Stimulated activated CD4-positive, alpha-beta T cell treated with anti-CD3 and anti-CD28 coated beads, Interleukin-1b, Interleukin-23, amount 100 ng/mL, for 48 hours (primary cell): Measurements from ENCODE around the gene PRKCZ.

Source experiments
- DNase-seq: peaks from one replicate; pipeline ENCODE4 v3.0.0-alpha.2; 2020

The PRKCZ gene

DNA sequence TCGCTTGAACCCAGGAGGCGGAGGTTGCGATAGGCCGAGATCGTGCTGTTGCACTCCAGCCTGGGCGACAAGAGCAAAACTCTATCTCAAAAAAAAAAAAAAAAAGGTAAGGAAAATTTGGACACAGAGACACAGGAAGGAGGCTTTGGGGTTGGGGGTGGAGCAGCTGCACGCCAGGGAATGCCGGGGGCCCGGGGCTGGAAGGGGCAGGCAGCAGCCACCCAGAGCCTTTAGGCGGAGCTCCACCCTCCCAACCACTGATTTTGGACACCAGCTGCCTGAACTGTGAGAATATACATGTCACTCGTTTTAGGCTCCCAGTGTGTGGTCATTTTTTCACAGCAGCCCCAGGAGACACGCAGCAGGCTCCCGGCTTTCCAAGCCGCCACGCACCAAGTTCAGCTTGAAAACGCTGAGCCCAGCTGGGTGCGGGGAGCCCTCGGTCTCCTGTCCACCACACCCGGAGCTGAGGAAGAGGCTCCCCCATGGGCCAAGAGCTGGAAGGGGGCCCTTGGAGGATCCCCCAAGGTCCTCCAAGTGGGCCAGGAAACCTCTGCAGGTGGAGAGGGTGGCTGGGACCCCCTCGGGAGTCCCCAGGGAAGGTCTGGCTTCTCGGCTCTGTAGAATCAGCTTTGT lies 150.2 kb downstream of the PRKCZ start:
- no peak for DNase-seq

DNA sequence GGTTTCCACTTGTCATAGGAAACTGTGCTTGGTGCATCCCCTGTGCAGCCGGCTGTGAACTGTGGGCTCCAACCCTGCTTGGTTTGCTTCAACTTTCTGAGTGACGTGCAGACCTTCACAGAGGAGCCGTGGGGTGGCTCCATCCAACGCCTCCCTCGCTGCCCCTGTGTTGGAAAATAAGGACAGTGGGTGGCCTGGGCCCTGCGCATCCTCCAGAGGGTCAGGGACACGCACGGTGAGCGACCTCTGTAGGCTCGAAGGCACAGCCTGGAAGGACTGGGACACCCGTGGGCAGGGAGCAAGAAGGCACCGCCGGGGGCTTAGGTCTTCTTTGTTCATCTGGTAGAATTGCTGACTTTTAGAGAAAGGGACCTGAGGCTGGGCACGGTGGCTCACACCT lies 150.9 kb downstream of the PRKCZ start:
- DNase-seq: no peak

DNA sequence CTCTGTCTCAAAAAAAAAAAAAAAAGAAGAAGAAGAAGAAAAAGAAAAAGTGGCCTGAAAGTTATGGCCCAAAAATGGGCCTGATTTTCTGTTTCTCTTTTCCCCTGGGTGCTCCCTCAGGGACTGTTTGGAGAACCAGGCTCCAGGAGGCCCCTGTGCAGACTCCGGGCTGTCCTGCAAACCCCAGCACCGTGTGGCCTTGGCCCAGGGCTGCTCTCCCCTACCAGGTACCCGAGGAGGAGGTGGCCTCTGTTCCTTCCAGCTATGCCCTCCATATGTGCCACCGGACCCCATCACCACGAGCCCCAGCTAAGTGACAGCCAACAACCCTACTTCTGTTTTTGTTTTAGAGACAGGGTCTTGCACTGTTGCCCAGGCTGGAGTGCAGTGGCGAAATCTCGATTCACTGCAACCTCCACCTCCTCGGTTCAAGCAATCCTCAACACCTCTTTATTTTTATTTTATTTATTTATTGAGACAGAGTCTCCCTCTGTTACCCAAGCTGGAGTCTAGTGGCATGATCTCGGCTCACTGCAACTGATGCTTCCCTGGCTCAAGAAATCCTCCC lies 151.9 kb downstream of the PRKCZ start:
- no peak for DNase-seq

DNA sequence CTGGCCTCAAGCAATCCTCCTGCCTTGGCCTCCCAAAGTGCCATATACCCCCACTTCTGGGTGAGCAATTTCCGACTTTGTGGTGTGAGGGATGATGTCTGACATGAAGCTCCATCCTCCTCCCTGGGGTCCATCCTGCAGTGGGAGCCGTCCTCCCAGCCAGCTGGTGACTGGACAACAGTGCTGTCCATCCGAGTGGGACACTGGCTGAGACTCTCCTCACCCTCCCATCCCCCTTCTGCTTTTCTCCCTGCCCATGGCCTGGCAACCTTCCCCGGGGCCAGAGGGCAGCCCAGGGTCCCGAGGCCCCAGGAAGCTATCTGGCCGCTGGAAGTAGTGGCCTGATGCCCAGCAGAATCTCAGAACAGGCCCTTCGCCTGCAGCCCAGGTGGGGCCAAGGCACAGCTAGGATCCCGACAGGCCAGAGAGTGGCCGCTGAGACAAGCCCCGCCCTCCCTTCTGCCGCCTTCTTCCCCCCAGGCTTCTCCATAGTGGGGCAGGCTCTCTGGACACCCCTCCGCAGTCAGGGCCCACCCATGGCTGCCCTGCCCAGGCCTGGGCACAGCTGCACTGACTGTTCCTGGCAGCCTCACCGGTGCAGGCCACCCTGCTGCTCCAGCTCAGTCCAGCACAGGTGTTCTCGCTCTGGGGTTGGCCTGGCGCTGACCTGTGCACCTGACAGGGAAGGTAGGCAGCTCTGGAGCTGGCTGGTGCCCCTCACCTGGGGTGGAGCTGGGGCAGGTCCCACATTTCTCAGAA lies 152.8 kb downstream of the PRKCZ start:
- no peak for DNase-seq

DNA sequence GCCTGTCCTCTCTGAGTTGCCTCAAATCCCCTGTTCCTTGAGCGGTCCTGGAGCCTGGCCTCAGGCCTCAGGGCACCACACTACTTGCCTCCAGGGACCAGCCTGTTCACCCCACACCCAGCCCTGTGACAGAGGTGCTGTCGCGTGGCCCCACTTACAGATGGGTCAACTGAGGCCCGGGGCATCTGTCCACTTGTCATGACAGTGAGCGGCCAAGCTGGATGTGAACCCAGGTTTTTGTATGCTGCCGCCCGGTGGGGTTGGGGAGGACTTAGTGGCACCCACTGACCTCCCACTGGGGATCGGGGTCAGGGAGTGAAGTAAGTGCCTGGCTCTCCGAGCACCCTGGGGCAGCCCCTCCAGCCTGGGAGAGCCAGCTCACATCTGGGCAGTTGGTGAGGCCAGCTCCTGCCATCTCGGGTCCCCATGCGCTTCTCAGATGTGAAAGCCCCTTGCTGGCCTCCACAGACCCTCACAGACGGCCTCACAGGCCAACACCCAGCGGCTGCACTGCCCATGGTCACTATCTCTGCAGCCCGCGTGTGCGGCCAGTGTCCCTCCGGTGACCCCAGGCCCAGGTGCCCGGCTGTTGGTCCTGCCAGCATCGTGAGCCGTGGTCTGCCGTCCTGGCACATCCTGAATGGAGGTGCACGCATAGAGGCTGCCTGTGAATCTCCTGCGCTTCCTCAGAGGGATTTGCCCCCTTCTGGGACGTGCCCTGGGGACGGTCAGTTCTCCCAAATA lies 153.6 kb downstream of the PRKCZ start:
- DNase-seq: no peak

DNA sequence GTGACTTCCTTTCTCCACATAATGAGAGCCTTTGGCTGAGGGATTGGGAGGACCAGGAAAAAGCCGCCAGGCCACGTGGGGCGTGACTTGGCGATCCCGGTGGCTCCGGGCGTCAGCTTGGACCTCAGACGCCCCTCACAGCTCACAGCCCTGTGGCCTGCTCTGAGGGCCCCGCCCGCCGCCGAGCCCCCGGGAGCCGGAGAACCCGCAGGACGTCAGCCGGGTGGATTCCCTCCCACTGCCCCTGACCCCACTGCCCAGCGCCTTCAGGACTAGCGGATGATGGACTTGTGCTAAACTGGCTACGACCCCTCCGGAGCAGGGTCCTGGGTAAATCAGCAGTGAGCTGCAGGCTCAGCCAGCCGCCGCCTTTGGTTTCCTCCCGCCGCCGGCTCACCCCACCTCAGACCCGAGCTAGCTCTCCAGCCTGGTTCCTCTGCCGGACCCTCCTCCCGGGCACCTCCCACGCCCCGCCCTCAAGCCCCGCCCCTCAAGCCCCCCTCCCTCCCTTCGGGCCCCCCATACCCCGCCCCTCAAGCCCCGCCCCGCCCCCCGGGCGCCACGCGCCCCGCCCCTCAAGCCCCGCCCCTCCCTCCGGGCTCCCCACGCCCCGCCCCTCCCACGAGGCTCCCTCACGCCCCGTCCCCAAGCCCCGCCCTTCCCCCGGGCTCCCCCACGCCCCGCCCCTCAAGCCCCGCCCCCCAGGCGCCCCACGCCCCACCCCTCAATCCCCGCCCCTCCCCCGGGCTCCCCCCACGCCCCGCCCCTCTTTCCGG lies 154.4 kb downstream of the PRKCZ start:
- DNase-seq: no peak

DNA sequence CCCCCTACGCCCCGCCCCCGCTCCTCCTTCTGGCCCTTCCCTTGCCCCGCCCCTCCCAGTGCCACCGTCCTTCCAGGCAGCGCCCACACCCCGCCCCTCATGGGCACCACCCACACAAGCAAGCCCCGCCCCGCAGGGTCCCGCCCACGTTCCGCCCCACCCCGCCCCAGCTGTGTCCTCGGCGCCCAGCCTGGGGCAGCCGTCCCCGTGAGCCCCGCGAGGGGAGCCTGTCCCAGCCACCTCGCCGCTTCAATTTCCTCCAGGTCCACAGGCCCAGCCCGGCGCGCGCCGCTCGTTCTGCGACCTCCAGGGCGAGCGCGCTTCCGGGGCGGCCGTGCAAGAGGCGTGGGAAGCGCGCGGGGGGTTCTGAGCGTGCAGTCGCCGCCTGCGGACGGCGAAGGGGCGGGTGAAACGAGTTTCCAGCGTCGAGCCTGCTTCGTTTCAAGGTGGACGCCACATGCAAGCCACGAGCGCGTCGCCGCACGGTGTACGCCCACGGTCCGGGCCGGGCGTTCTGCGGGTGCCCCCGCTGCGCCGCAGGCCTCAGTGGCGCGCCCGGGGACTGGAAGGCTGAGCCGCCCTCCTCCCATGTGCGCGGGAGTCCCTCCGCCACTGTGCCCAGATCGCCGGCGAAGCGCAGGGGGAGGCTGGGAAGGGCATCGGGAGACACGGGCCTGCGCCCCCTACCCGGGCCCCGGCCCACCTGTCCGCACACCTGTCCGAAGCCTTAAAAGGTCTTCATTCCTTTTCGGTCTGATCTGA lies 155.2 kb downstream of the PRKCZ start:
- DNase-seq: peak; percentile 92

DNA sequence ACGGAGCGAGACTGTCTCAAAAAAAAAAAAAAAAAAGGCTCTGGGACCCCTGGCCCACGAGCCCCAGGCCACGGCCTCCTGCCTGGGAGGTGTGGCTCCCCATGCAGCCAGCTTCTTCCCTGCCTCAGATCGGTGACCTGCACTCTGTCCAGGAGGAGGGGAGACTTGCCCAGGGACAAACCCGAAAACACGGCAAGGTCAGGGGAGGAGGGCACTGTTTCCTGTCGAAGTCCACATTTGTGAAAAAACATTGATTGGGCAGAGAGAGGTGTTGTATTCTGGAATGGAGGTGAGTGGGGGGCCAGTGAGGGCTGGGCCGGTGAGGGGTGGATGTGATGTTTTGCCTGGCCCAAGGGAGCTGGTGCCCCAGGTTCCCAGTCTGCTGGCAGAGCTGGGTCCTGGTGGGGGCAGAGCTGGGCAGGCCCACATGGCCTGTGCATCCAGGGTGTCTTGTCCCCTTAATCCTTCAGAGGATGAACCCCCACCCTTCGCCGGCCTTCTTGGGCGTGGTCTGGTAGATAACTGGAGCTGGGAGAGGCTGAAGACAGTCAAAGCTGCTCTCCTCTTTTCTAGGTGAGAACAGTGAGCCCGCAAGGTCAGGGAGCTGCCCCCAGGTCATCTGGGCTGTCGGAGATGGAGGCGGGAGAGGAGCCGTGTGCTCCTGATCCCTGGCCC lies 156.7 kb downstream of the PRKCZ start:
- no peak for DNase-seq

DNA sequence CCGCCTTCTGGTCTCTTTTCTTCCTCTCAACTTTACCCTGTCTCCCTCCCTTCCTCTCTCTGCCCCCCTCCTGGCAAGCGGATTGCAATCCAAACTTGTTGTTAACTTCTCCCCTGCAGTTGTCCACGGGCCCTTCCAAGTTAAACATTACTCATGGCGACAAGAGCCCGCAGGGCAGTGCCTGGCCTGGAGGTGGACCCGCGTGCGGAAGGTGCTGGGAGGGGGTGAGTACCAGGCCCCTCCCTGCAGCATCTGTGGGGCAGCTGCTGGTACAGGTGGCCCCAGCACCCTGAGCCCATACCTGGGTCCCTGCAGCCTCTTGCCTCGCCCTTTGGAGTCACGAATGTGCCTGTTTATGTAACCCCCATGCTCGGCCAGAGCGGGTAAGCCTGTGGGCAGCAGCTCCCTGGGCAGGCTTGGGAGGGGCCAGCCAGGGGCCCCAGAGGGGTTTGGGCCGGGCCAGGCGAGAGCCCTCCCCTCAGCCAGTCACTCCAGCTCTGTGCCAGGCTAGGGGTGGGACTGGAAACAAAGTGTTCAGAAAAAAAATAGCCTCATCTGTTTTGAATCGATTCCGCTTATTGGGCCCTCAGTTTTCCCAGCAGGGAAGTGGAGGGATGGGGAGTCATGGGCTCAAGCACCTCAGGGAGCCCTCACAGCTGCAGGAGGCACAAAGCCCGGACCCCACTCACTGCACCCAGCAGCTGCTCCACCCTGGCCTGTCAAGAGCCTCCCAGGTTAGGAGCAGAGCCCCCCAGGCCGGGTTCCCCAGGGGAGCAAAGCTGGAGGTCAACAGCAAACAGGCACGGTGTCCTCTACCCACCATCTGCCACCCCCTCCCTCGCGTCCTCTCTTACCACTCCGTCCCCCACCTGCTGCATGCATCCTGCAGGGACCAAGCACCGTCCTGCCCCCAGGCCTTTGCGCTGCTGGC lies 158.4 kb downstream of the PRKCZ start:
- DNase-seq: no peak

DNA sequence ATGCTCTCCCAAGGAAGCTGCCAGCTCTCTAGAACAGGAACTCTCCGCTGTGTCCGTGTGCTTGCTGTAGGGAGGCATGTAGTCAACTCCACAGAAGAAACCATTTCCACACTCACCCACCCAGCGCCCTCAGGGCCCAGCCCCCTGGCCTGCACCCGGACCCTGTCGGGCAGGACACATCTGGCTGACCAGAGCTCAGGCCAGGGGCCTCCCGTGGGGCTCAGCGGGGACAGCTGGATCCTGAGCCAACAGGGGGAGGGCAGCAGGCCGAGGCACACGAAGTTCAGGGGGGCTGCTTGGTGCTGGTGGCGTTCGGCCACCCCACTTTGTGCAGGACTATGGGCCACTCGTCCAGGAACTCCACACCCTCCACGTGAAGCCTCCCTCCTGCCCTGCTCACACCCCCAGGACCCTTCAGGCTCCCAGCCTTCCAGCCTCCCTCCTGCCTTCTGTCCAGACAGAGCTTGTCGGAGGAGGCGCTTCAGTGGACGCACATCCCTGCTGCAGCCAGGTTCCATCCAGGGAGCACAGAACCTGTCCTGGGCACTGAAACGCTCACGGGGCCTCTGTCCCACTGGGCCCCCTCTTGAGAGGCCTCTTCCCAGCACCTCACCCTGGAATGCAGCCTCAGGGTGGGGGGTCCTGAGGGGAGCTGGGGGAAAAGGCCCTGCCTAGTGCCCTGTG lies 159.3 kb downstream of the PRKCZ start:
- no peak for DNase-seq

DNA sequence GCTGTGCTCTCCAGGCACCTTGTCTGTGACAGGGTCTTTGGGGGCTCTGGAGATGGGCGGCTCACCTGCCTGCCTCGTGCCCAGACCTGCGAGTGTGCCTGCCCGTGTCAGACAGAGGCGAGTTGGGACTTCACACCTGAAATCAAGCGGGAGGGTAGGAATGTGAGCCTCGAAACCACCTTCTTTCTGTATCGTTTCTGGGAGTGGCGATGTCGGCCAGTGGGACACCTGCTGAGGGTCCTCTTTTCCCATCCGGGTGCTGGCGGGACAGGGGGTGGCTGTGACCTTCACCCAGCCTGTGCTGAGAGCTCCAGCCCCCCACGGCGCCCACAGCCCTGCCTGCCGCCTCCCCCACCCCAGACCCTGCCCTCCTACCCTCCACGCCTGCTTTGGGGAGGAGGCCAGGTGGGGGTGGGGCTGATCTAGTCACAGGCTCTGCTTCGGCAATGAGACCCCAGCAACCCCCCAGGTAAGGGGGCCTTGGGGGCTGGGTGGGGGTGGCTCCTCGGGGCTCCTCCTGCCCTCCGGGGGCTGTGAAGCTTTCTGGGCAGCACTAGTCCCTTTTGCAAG lies 160.0 kb downstream of the PRKCZ start:
- DNase-seq: no peak

DNA sequence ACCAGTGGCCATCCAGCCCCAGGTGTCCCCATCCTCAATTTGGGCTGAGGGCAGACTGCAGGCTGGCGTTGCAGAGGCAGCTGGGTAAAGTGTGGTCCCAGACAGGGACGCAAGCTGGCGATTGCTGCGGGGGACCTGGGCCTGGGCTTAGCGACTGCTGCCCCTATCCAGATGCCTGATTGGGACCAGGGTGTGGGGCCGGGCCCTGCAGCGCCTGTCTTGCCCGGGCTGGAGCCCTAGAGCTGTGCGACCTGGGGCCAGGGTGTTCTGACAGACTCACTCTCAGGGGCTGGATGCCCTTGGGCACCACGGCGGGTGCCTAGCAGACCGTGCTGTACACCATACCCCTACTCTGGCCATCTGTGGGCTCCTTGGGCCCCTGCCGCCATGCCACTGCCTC lies 160.6 kb downstream of the PRKCZ start:
- DNase-seq: no peak

DNA sequence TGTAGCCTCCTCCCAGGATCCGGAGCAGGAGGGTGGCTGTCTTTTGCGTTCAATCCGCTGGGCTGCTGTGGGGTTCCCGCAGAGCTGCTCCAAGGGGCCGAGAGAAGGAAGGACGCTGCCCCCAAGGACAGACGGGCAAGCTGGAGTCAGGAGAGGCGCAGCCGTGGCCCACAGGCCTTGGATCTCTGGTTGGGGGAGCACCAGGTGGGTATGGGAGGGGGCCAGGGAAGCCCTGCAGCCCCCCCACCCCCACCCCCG lies 162.0 kb downstream of the PRKCZ start:
- DNase-seq: no peak

DNA sequence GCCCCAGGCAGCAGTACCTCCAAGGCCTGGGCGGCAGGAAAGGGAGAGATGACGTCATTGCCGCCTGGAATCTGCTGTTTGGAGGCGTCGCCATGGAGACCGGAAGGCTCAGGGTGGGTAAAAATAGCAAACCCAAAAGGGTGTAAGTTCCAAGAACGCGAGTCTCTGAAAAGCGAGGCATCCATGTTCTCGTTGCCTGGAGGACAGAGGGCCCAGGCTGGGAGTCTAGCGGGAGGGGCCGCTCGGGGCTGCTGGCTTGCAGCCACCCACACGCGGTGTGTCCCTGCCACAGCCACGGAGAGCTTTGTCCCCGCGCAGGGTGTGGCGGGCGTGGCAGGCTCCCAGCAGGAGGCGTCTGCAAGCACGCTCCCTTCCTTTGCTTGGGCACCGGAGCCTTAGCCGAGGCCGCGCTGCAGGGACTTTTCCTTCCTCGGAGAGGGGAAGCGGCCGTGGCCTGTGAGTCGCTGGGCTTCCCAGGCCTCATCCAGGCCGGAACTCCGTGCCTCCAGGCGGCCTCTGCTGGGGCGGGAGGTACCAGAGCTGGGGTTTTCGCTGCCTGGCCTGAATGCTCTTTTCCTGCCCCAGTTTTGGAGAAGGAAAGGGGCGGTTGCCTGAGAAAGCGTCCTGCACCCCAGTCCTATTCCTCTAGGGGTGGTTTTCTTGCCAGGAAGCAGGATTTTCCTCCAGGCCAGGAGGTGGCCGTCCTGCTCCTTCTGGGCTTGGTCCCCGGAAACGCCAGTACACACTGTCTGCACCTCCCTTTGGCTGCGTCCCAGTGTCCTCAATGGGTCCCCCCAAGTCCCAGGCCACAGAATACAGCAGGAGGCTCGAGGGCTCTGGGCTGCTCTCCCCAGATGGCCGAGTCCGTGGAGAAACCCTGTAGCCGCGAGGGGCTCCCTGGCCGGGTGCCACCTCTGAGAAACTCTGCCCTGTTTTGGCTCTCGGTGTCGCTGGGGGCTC lies 162.6 kb downstream of the PRKCZ start:
- DNase-seq: peak; percentile 46

DNA sequence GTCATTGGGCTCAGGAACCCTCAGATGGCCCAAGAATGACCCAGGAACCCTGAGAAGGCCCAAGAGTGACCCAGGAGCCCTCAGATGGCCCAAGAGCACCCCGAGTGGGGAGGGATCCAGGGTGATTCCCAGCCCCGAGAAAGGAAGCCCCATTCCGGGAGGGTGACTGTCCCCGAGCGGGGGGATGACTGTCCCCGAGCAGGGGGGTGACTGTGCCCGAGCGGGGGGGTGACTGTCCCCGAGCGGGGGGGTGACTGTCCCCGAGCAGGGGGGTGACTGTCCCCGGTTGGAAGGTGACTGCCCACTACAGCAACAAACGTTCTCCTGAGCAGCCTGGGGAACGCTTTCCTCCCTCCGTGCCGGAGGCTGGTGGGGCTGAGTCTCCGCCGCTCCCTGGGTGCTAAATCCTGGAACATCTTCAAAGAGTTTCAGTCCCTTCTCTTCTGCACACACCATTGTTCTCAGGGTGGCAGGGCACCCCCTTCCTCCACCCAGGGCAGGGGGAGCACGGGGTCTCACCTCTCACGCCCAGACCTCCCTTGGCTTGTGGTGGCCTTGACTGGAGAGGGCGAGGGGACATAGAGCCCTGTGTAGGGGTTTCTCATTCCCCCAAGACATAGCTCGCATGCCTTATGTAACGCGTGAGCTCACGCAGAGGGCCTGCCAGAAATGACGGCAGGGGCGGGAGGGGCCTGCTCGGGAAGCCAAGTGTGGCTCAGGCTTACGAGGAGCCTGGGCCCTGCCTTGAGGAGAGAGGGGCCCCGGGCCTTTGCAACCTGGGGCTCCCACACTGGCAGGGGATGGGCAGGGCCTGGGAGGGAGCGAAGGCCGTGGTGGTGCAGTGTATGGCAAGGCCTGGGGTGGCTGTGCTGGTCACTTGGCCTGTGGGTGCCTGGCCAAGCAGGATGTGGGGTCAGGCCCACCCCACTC lies 163.6 kb downstream of the PRKCZ start:
- DNase-seq: no peak

DNA sequence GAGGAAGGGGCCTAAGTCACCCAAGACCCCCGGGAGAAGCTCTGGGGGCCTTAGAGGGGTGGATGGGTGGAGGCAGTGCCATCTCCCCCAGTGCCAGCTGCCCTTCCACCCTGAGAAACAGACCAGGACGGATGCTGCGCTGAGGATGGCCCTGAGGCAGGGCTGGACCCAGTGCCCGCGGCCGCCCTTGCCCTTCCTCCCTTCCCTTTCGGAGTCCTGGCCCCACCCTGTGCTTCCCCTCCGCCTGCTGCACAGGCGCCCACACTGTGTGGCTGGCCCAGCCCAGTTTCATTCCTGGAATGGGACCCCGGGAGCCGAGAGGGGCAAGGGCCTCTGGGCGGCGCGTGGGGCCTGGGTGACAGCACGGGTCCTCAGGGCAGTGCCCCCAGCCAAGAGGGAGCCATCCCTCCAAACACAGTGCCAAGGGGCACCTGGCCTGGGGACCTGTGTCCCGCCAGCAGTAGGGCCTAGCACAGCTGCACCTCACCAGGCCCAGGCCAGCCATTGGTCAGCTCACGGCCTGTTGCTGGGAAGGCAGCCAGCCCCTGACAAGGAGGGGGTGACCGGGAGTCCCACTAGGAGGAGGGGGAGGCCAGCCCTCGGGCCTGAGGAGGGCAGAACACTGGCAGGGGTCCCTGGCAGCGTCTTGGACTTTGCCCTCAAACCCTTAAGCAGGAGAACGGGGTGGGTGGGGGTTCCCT lies 164.5 kb downstream of the PRKCZ start:
- DNase-seq: no peak

DNA sequence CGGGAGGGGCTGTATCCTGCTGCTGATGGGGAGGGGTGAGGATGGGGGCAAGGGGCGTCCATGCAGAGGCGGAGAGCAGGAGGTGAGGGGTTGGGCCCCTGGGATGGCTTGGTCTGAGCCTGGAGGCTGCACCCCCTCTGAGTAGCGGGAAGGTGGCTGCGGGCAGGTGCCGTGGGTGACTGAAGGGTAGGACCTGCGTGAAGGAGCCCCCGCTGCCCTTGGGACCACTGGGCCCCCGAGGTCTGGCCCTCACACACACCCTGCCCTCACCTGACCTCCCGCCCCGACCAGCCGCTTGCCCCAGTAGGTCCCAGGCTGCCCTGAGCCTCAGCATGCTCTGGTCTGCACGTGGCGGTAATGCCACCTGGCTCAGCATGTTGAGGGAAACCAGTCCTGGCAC lies 165.1 kb downstream of the PRKCZ start:
- DNase-seq: no peak
